T-helper 17 cell (primary cell): ENCODE results near the gene GDPD5. TPM values are rescaled to one million over a fixed set of nuclear protein-coding genes. Genes with fewer than 3 reads are reported as not detected.

ENCODE experiments used
- ATAC-seq: fragments of 150-1000 bp; cut with Tn5 transposase; 2 replicates; pipeline ENCODE4 v1.10.0; 2021; ENCODE audit warnings: mild to moderate bottlenecking, moderate library complexity
- DNase-seq, 3 donors: peaks; one replicate each; pipeline versions ENCODE4 v3.0.0 to v3.0.0-alpha.2; 2020 to 2021
- H3K9me3 ChIP-seq: one replicate; pipeline ENCODE4 v1.7.0; 2013; ENCODE audit warnings: low read length, mild to moderate bottlenecking; ENCODE audit not compliant: control insufficient read depth, poor library complexity, severe bottlenecking
- H3K27ac Mint-ChIP-seq: one replicate; pipeline ENCODE4 v1.8.0; 2022; ENCODE audit warnings: mild to moderate bottlenecking, moderate library complexity, mixed read lengths
- H3K27me3 Mint-ChIP-seq: one replicate; pipeline ENCODE4 v1.8.0; 2022; ENCODE audit warnings: mixed read lengths
- H3K36me3 Mint-ChIP-seq: one replicate; pipeline ENCODE4 v1.8.0; 2022; ENCODE audit warnings: low read depth, mixed read lengths
- H3K4me1 Mint-ChIP-seq: one replicate; pipeline ENCODE4 v1.8.0; 2022; ENCODE audit warnings: mild to moderate bottlenecking, mixed read lengths
- H3K4me3 Mint-ChIP-seq: one replicate; pipeline ENCODE4 v1.8.0; 2022; ENCODE audit warnings: mild to moderate bottlenecking, moderate library complexity, mixed read lengths
- total RNA-seq, 4 donors: library from RNA in 2 of 4; stranded (reverse) in 2 of 4; gene quantifications; one replicate each; pipeline ENCODE4 v1.2.3 and lab custom pipeline; 2022 to 2026

Gene GDPD5
- total RNA-seq, 2 donors from 2014 or later, result 77.3 to 108 TPM

DNA sequence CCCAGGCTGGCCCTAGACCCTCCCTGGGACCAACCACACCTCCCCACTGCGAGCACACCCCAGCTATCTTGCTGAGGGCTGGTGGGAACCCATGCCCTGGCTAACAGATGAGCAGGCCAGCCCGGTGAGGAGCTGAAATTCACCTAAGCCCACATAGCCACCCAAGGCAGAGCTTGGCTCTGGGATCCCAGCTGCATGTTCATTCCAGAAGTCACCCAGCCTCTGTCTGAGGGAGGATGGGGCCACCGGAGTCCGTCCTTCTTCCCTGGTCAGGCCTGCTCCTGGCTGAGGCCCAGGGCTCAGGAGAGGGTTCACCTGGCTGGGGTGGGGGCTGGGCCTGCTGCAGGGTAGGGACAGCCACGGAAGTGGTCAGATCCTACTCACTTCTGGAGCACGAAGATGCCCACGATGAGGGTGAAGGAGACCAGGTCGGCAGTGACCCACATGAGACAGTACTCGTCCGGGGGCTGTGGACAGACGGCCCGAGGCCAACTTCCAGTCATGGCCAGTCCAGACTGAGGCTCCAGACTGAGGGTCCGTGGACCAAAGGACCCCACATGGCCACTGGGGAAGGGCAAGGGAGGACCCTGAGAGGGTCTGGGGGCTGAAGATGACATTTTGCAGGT is 86.1 kb downstream of the GDPD5 start:
- ATAC-seq (no peak), DNase-seq (no peak)
- peaks cover 1% of the 10 kb centered on the region for H3K27me3 Mint-ChIP-seq
- no peak overlapping the region for H3K27ac Mint-ChIP-seq
- H3K4me3 Mint-ChIP-seq, result no peak overlapping the region
- peaks cover 2% of the 10 kb centered on the region for H3K4me1 Mint-ChIP-seq
- H3K9me3 ChIP-seq, result no peaks in the 10 kb centered on the region
- peaks cover 9% of the 10 kb centered on the region for H3K36me3 Mint-ChIP-seq

DNA sequence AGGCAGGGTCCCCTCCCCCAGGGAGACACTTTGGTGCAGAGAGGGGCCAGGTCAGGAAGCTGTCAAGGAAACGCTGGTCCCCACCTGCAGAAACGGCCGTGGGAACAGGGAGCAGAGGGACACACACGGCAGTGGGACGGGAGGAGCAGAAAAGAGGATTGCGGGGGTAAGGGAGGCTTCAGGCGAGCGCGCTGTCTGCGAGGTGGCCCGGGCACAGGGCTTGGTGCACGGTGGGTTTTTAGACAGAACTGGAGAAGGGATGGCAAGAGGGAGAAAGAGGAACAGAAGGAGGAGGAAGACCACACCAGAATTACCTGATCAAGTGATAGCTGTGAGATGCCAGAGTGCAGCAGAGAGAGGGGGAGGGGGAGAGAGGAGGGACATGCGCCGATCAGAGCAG is 86.7 kb downstream of the GDPD5 start:
- H3K9me3 ChIP-seq, result no peaks in the 10 kb centered on the region
- no peak for ATAC-seq
- Mint-ChIP-seq H3K27ac (no peak overlapping the region), H3K36me3 (peaks cover 9% of the 10 kb centered on the region), H3K27me3 (peaks cover 4% of the 10 kb centered on the region), H3K4me3 (no peak overlapping the region), H3K4me1 (peaks cover 2% of the 10 kb centered on the region)
- DNase-seq, result no peak

GRCh38 chr11:75437966-75438659 is 87.6 kb downstream of the GDPD5 start:
- H3K9me3 ChIP-seq, result no peaks in the 10 kb centered on the region
- H3K27ac Mint-ChIP-seq, result no peak overlapping the region
- H3K4me3 Mint-ChIP-seq, result peak overlapping the region; percentile 45
- H3K4me1 Mint-ChIP-seq, result peaks cover 2% of the 10 kb centered on the region
- DNase-seq (no peak), ATAC-seq (no peak)
- peaks cover 9% of the 10 kb centered on the region for H3K36me3 Mint-ChIP-seq
- H3K27me3 Mint-ChIP-seq, result peaks cover 4% of the 10 kb centered on the region

DNA sequence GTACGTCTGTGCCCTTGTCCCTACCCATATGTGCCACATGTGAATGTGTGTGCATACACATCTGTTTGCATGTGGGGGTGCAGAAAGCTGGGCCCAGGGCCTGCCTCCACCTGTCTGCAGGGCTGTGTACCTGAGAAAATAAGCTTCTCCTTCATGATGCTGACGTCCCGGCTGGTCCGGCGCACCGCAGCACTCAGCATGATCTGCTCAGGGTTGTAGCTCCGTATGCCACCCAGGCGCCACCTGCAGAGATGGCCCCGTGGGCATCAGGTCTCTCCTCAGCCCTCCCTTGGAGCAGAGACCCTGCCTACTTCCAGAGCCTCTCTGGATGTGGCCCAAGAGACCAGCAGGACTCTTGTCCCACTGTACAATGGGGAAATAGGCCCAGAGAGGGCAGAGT is 88.9 kb downstream of the GDPD5 start:
- no peaks in the 10 kb centered on the region for H3K9me3 ChIP-seq
- Mint-ChIP-seq H3K4me3 (no peak overlapping the region), H3K27ac (no peak overlapping the region), H3K4me1 (peaks cover 9% of the 10 kb centered on the region), H3K36me3 (peaks cover 9% of the 10 kb centered on the region), H3K27me3 (peaks cover 17% of the 10 kb centered on the region)
- ATAC-seq (no peak), DNase-seq (no peak)

DNA sequence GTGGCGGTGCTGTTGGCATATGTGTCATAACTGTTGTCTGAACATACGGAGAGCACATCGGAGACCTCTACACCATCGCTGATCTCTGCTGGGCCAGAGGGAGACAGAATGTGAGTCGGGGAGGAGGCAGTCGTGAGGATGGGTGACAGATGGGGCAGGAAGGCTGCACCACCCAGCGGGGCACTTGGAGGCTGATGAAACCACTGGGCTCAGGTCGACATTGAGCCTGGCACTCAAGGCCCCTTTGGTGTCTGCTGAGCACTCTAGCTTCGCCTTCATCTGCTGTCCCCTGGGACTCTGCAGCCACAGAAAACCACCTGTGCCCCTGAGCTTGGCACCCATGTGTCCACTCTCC is 90.2 kb downstream of the GDPD5 start:
- no peak for ATAC-seq
- H3K9me3 ChIP-seq, result no peaks in the 10 kb centered on the region
- H3K4me1 Mint-ChIP-seq, result peaks cover 16% of the 10 kb centered on the region
- no peak for DNase-seq
- no peak overlapping the region for H3K4me3 Mint-ChIP-seq
- peaks cover 9% of the 10 kb centered on the region for H3K36me3 Mint-ChIP-seq
- peaks cover 23% of the 10 kb centered on the region for H3K27me3 Mint-ChIP-seq
- H3K27ac Mint-ChIP-seq, result peak overlapping the region; percentile 53

GRCh38 chr11:75434886-75435570 is 90.7 kb downstream of the GDPD5 start:
- Mint-ChIP-seq H3K27ac (peak overlapping the region; percentile 53), H3K4me1 (peaks cover 17% of the 10 kb centered on the region), H3K4me3 (no peak overlapping the region), H3K27me3 (peaks cover 23% of the 10 kb centered on the region), H3K36me3 (peaks cover 9% of the 10 kb centered on the region)
- ATAC-seq (no peak), DNase-seq (no peak)
- H3K9me3 ChIP-seq, result no peaks in the 10 kb centered on the region

- no peak for ATAC-seq
- H3K27ac Mint-ChIP-seq, result no peak overlapping the region
- H3K4me1 Mint-ChIP-seq, result peaks cover 19% of the 10 kb centered on the region
- H3K9me3 ChIP-seq, result no peaks in the 10 kb centered on the region
- no peak overlapping the region for H3K4me3 Mint-ChIP-seq
- peaks cover 8% of the 10 kb centered on the region for H3K36me3 Mint-ChIP-seq
- peaks cover 23% of the 10 kb centered on the region for H3K27me3 Mint-ChIP-seq
- no peak for DNase-seq
Measured at GRCh38 chr11:75434051-75434450, 91.7 kb downstream of the GDPD5 start.

GRCh38 chr11:75433443-75433842 is 92.3 kb downstream of the GDPD5 start:
- Mint-ChIP-seq H3K27ac (peak overlapping the region; percentile 32), H3K4me1 (peaks cover 17% of the 10 kb centered on the region), H3K4me3 (no peak overlapping the region), H3K36me3 (peaks cover 2% of the 10 kb centered on the region), H3K27me3 (peaks cover 23% of the 10 kb centered on the region)
- ATAC-seq (no peak), DNase-seq (no peak)
- no peaks in the 10 kb centered on the region for H3K9me3 ChIP-seq

- peak within 1 kb of the TSS; percentile 32 for H3K27ac Mint-ChIP-seq
- peaks cover 23% of the 10 kb centered on the region for H3K27me3 Mint-ChIP-seq
- no peaks in the 10 kb centered on the region for H3K9me3 ChIP-seq
- peak within 1 kb of the TSS; percentile 66 for H3K4me3 Mint-ChIP-seq
- H3K36me3 Mint-ChIP-seq, result peaks cover 2% of the 10 kb centered on the region
- no peak for ATAC-seq
- no peak for DNase-seq
- H3K4me1 Mint-ChIP-seq, result peaks cover 20% of the 10 kb centered on the region
Measured at GRCh38 chr11:75432911-75433321, 92.8 kb downstream of the GDPD5 start, which contains the start of gene KLHL35. TSS of gene KLHL35 (minus strand) at chr11:75433203. CDS start at chr11:75430629, 2,574 bp downstream.

DNA sequence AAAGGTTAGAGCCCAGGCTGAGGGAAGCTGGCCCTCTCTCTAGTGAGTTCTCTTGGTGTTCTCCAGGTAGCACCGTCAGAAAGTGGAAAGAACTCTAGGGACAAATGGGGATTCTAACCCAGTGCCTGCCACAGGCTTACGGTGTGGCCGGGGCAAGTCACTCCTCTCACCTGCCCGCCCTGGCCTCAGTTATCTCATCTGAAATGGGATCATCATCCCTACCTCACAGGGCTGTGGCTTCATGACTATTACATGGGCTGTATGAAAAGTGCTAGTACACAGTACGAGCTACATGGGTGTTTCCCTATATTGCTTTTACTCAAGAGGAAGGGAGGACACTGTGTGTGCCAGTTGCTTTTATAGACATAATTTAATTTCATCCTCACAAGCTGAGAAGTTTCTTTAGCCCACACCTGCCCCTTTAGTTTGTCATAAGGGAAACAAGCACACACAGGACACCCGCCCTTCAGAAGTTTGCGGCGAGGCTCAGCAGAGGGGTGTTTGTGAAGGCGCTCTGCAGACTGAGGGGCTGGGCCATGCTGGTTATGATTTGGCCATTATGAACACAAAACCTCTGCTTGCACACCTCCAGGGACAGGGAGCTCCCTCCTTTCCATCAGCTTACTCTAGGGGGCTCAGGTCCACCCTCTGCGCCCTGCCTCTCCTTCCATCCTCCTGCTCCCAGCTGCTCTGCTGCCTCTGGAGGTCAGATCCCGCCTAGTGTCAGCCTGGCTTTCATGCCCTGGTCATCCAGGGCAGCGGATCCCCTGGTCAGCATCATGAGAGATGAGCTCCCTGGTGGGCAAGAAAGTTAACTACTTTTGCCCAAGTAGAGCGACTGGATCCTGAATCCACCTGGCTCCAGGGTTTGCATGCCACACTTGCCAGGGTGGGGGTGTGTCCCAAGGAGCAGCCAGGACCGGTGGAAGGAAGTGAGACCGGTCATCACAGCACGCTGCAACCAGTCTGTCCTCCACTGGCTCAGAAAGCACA is 93.9 kb downstream of the GDPD5 start:
- Mint-ChIP-seq H3K4me3 (peak overlapping the region; percentile 91), H3K36me3 (peaks cover 2% of the 10 kb centered on the region), H3K4me1 (peaks cover 25% of the 10 kb centered on the region), H3K27me3 (peaks cover 23% of the 10 kb centered on the region), H3K27ac (peak overlapping the region; percentile 32)
- ATAC-seq, result no peak
- no peak for DNase-seq
- no peaks in the 10 kb centered on the region for H3K9me3 ChIP-seq

DNA sequence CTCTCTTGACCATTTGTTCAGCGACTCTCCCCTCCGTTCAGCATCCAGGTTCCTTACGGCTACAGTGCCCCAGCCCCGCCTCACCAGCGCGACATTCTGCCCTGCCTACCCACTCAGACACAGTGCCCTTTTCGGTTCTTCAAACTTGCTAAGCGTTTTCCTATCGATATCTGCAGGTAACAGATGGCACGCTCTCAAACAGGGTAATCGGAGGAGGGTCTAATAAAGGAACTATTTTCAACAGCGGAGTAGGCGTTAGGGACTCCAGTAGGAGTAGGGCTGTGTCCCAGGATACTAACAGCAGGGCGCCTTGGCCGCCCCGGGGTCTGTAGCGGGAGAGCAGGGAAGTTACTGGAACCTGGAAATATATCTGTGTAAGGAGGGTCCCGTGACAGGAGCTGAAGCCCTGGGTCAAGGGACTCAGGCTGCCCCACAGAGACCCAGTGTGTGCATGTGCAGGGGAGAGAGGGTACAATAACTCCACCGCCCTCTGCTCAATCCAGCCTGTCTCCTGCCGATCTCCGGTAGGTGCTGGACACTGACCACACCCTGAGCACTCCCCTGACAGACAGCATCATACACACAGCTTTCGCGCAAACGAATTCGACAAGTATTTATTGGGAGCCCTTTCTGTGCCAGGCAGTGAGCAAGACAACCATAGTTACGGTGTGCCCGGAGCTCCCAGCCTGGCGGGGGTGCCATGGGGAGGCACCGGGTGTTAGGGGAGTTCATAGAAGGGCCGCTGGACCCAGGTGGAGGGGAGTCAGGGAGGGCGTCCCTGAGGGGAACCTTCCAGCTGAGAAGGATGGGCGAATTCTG is 94.8 kb downstream of the GDPD5 start:
- H3K9me3 ChIP-seq, result no peaks in the 10 kb centered on the region
- Mint-ChIP-seq H3K36me3 (peaks cover 2% of the 10 kb centered on the region), H3K4me1 (peaks cover 25% of the 10 kb centered on the region), H3K27ac (no peak overlapping the region), H3K4me3 (peak overlapping the region; percentile 91), H3K27me3 (peaks cover 23% of the 10 kb centered on the region)
- ATAC-seq (peak; percentile 22), DNase-seq (no peak)
